ENCODE data around the gene UTP18.
"Not testable (repeated sequence)": the region's sequence is repeated elsewhere in the genome, so short reads cannot be mapped to it uniquely, and the experiment has no call there.

Gene UTP18

DNA sequence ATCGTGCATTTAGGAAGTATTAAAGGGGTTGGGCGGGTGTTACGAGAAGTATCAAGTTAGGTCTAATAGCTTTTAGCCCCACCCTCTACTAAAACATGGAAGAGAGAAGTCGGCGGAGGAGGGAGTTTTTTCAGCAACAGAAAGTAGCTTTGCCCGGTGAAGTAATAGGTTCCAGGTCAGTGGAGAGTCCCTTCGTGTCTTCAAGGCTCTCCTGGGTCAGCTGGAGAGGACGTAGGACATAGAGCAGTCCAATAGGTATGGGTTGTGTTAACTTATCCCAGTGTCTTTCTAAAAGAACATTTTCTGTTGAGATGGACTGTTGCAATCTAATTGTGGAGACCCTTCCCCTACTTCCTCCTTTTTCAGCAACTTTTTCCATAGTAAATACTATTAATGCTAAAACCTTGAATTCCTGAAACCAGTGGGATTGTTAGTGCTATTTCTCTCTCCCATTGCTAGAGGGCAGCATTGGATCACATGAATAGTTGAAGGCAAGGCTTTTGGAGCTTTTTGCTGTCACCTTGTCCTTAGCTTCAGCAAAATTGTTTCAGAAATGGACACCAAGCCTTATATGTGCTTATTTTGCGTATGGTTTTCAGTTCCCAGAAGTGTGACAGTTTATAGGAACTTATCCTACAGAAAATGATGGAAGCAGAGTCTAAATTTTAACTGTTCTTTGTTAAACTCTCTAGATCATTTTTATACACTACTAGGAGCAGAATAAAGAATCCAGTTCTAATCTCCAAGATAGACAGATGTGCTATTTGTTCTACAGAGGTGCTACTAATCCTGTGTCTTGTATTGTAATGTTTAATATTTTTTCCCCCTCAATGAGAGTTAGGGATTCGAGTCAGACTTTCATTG, 38.4 kb downstream of the UTP18 start:
- TF ChIP-seq, protein P1, sequence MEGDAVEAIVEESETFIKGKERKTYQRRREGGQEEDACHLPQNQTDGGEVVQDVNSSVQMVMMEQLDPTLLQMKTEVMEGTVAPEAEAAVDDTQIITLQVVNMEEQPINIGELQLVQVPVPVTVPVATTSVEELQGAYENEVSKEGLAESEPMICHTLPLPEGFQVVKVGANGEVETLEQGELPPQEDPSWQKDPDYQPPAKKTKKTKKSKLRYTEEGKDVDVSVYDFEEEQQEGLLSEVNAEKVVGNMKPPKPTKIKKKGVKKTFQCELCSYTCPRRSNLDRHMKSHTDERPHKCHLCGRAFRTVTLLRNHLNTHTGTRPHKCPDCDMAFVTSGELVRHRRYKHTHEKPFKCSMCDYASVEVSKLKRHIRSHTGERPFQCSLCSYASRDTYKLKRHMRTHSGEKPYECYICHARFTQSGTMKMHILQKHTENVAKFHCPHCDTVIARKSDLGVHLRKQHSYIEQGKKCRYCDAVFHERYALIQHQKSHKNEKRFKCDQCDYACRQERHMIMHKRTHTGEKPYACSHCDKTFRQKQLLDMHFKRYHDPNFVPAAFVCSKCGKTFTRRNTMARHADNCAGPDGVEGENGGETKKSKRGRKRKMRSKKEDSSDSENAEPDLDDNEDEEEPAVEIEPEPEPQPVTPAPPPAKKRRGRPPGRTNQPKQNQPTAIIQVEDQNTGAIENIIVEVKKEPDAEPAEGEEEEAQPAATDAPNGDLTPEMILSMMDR (IDR thresholded peaks at IDR 0.05; ENCODE audit: extremely low read depth, insufficient read depth, missing control alignments): peak; percentile 66
- in situ Hi-C loops (cut with MboI; ENCODE audit: low pct_unique_long_range_greater_than_20kb, low sequenced_read_pairs, unreplicated experiment): no loop called here
- DNase-seq (ENCODE audit: low spot score): peak; percentile 26

DNA sequence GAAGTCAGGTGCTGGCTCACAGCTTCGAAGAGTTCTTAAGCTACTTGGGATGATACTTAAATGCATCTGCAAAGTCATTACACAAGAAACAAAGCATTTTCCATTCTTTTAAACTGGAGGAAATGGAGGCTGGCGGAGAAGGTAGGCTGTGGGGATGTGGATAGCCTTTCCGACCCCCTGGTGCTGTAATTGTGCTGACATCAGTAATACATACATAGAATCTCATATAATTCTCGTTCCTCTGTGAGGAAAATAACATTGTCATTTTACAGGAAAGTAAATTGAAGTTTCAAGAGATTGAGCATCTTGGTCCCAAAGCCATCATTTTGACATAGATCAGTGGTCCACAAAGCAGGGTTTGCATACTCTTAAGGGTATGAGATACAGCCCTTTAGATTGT, 39.5 kb downstream of the UTP18 start:
- DNase-seq (ENCODE audit: low spot score): no peak
- in situ Hi-C loops (cut with MboI; ENCODE audit: low pct_unique_long_range_greater_than_20kb, low sequenced_read_pairs, unreplicated experiment): no loop called here
- TF ChIP-seq, protein P1 (IDR thresholded peaks at IDR 0.05; ENCODE audit: extremely low read depth, insufficient read depth, missing control alignments): no peak

DNA sequence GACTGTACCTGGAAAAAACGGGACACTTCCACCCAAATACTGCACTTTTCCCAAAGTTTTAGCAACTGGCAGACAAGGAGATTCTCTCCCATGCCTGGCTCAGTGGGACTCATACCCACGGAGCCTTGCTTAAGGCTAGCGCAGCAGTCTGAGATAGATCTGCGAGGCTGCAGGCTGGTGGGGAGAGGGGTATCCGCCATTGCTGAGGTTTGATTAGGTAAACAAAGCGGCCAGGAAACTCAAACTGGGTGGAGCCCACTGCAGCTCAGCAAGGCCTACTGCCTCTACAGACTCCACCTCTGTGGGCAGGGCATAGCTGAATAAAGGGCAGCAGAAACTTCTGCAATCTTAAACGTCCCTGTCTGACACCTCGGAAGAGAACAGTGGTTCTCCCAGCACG, 44.8 kb downstream of the UTP18 start:
- TF ChIP-seq, protein P1 (IDR thresholded peaks at IDR 0.05; ENCODE audit: extremely low read depth, insufficient read depth, missing control alignments): no peak
- no peak for DNase-seq (ENCODE audit: low spot score)
- in situ Hi-C loops (cut with MboI; ENCODE audit: low pct_unique_long_range_greater_than_20kb, low sequenced_read_pairs, unreplicated experiment): no loop called here

DNA sequence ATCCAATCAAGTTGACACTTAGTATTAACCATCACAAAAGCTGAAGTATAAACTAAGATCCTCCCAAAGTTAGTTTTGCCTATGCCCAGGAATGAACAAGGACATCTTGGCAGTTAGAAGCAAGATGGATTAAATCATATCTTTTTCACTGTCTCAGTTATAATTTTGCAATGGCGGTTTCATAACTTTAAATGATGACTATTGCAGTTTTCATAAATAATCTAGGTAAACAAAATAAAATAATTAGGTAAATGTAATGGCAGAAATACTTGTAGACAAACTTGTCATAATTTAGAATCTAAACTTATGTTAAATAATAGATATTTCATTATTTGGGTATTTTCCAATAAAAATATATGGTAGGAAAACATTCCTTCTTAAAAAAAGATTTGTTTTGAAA, 51.7 kb downstream of the UTP18 start:
- DNase-seq (ENCODE audit: low spot score); in situ Hi-C loops (cut with MboI; ENCODE audit: low pct_unique_long_range_greater_than_20kb, low sequenced_read_pairs, unreplicated experiment): not testable (repeated sequence)

DNA sequence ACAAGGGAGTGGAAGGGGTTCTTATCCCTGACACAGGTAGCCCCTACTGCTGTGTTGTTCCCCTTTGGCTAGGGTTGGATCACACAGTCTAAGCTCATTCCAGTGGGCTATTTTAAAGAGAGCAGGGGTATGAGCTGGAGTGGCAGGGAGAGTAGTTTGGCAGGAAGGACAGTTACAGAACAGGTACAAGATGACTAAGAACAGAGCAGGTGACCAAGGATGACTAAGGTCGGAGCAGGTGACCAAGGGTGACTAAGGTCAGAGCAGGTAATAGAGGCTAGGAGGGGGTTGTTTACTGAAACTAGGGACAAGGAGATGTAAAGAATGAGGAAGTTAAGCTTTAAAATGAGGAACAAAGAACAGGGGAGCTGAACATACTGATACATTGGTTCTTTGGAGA, 58.8 kb downstream of the UTP18 start:
- no peak for DNase-seq (ENCODE audit: low spot score)
- TF ChIP-seq, protein P1 (IDR thresholded peaks at IDR 0.05; ENCODE audit: extremely low read depth, insufficient read depth, missing control alignments): no peak
- in situ Hi-C loops (cut with MboI; ENCODE audit: low pct_unique_long_range_greater_than_20kb, low sequenced_read_pairs, unreplicated experiment): no loop called here

DNA sequence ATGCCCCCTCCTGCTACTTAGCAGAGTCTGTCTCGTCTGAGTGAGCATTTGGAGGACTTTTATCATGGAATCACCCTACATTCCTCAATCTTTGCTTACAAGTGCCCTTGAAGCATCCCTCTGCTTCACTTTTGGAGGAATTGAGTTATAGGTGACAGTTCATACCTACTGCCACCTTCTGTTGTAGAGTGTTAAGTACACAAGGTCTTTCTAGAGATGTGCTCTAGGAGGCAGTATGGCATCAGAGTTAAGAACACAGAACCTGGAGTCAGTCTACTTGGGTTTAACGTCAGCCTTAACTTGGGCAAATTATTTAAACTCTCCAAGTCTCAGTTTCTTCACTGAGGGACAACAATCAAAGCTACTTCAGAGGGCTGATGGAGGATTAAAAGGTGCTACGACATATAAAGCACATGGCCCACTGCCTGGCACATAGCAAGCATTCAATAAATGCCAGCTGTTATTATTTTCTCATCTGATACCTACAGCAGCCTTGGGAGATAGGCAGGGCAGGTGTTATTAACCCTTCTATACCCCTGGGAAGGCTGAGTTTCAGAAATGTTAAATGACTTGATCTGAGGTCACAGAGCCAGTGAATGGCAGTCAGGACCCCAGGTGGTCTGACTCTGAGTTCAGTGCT, 62.2 kb downstream of the UTP18 start:
- peak; percentile 45 for DNase-seq (ENCODE audit: low spot score)
- TF ChIP-seq, protein P1 (IDR thresholded peaks at IDR 0.05; ENCODE audit: extremely low read depth, insufficient read depth, missing control alignments): peak; percentile 68
- in situ Hi-C loops (cut with MboI; ENCODE audit: low pct_unique_long_range_greater_than_20kb, low sequenced_read_pairs, unreplicated experiment): no loop called here

DNA sequence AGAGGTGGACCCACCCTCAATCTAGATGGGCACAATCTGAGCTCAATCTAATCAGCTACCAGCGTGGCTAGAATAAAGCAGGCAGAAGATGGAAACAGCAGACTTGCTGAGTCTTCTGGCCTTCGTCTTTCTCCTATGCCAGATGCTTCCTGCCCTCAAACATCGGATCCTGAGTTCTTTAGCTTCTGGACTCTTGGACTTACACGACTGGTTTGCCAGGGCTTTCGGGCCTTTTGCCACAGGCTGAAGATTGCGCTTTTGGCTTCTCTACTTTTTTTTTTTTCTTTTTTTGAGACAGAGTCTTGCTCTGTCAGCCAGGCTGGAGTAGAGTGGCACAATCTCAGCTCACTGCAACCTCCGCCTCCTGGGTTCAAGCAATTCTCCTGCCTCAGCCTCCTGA, 65.1 kb downstream of the UTP18 start:
- in situ Hi-C loops (cut with MboI; ENCODE audit: low pct_unique_long_range_greater_than_20kb, low sequenced_read_pairs, unreplicated experiment): no loop called here
- TF ChIP-seq, protein P1 (IDR thresholded peaks at IDR 0.05; ENCODE audit: extremely low read depth, insufficient read depth, missing control alignments): no peak
- DNase-seq (ENCODE audit: low spot score): no peak

DNA sequence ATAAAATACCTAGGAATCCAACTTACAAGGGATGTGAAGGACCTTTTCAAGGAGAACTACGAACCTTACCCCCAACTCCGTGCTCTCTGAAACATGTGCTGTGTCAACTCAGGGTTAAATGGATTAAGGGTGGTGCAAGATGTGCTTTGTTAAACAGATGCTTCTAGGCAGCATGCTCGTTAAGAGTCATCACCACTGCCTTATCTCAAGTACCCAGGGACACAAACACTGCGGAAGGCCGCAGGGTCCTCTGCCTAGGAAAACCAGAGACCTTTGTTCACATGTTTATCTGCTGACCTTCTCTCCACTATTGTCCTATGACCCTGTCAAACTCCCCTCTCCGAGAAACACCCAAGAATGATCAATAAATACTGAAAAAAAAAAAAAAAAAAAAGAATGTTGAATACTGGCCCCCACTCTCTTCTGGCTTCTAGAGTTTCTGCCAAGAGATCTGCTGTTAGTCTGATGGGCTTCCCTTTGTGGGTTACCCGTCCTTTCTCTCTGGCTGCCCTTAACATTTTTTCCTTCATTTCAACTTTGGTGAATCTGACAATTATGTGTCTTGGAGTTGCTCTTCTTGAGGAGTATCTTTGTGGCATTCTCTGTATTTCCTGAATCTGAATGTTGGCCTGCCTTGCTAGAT, 70.6 kb downstream of the UTP18 start:
- DNase-seq (ENCODE audit: low spot score); in situ Hi-C loops (cut with MboI; ENCODE audit: low pct_unique_long_range_greater_than_20kb, low sequenced_read_pairs, unreplicated experiment): not testable (repeated sequence)
